Prostate gland (tissue), 2 donors: ENCODE results near the gene BLOC1S1.

Experiments
- CTCF ChIP-seq, 4 experiments: fragments of 200-600 bp in 2 of 4; fragments of 450-650 bp in 2 of 4; sonication (generic) in 2 of 4; IDR thresholded peaks; 1 replicate in 3 of 4; 2 replicates in 1 of 4; pipeline ENCODE4 v1.5.1; 2016 to 2019; ENCODE audit warnings: antibody characterized with exemption in 4 of 4, mild to moderate bottlenecking in 2 of 4, moderate library complexity in 2 of 4
- POLR2A ChIP-seq: fragments of 450-650 bp; IDR thresholded peaks from one replicate; pipeline ENCODE4 v1.6.1; 2016; ENCODE audit warnings: antibody characterized with exemption, mild to moderate bottlenecking

- TF ChIP-seq CTCF (IDR thresholded peaks at IDR 0.05) = no peak
- TF ChIP-seq POLR2A = no peak
Measured at GRCh38 chr12:55683676-55684075, 32.2 kb upstream of the BLOC1S1 start.
